HG02642 (cell line): Measurements from ENCODE around the gene TFCP2.
"Not testable (repeated sequence)": the region's sequence is repeated elsewhere in the genome, so short reads cannot be mapped to it uniquely, and the experiment has no call there.

Source experiments
- ATAC-seq: cut with Tn5 transposase; IDR thresholded peaks from one replicate; pipeline ENCODE4 v1.9.1; 2021; ENCODE audit warnings: mild to moderate bottlenecking; ENCODE audit not compliant: unreplicated experiment, poor library complexity

TFCP2 gene, protein sequence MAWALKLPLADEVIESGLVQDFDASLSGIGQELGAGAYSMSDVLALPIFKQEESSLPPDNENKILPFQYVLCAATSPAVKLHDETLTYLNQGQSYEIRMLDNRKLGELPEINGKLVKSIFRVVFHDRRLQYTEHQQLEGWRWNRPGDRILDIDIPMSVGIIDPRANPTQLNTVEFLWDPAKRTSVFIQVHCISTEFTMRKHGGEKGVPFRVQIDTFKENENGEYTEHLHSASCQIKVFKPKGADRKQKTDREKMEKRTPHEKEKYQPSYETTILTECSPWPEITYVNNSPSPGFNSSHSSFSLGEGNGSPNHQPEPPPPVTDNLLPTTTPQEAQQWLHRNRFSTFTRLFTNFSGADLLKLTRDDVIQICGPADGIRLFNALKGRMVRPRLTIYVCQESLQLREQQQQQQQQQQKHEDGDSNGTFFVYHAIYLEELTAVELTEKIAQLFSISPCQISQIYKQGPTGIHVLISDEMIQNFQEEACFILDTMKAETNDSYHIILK

DNA sequence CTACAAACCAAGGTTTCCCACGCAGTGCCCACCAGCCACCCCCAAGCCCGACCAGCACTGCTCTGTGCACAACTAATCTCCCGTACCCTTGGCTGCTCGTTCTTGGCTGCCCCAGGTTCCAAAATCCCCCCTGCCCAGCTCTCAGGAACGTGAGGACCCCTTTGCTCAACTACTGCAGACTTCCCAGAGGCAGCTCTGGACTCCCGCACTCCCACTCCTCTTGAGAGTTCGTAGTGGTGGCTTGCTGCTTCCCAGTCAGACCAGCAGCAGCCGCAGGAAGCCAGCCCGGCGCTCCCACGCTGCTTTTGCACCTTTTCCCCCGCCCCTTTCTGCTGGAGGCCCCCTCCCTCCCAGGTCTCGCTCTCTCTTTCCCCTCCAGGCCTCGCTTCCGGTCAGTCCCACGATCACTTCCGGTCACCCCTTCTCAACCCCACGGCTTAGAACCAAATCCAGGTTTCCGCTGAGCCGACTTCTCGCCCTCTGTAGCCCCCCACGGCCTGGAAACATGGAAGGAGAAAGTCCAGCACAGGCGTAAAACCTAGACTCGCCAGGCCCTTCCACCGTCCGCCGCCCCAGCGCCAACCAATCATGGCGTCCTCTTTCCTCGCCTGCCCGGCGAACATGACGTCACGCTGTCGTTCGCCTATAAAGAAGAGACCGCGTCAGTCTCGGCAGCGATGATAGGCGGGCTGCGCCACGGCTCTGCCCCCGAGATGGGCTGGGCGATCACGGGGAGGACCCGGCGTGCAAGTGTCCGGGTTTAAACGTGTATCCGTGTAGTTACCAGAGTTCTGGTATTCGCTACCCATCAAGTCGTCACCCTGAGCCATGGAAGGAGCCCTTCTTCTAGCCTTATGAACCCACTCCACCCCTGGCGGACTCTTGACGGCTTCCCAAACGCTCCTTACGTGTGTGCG lies at the start of gene TFCP2:
TSS of gene TFCP2 (minus strand) at position 621 of the 917 bp plus-strand sequence. CDS start 713 bp downstream, outside the sequence.
- peak; percentile 94 for ATAC-seq

DNA sequence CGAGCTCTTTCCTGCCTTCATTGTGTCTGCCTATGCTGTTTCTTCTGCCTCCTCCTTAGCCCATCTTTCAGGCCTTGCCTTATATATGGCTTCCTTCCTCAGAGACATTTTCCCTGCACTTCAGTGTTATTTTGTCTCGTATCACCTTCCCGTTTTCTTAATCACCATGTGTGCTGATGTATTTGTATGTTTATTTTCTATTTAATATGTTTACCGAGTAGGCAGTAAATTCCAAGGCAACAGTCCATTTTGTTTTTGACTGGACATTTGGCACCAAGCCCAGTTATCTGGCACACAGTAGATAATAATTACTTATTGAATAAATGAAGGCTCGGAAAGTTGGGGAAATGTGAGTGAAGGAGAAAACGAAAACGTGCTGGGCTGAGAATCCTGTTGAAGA lies 49.5 kb upstream of the TFCP2 start:
- no peak for ATAC-seq

DNA sequence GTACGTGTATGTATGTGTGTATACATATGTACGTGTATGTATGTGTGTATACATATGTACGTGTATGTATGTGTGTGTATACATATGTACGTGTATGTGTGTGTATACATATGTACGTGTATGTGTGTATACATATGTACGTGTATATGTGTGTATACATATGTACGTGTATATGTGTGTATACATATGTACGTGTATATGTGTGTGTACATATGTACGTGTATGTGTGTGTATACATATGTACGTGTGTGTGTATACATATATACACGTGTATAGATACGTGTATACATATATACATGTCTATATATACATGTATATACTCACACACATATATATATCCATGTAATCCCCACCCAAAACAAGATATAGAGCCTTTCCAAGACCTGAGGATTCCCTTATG lies 46.9 kb upstream of the TFCP2 start:
- not testable (repeated sequence) for ATAC-seq

DNA sequence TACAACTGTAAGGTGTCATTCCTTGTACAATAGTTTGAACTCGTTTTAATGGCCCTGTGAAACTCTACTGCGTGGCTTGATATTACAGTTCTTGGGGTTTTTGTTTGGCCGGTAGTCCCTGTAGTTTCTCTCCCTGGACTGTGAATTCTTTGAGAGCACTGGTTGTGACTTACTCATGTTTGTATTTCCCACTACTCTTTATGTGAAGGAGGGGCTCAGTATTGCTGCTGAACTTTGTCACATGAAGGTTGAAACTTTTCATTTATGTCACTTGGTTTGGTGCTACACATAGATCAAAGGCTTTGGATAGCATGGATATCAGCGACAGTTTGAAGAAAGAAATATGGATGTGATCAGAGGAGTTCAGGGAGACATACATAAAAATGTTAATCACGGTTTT lies 46.4 kb upstream of the TFCP2 start:
- no peak for ATAC-seq

DNA sequence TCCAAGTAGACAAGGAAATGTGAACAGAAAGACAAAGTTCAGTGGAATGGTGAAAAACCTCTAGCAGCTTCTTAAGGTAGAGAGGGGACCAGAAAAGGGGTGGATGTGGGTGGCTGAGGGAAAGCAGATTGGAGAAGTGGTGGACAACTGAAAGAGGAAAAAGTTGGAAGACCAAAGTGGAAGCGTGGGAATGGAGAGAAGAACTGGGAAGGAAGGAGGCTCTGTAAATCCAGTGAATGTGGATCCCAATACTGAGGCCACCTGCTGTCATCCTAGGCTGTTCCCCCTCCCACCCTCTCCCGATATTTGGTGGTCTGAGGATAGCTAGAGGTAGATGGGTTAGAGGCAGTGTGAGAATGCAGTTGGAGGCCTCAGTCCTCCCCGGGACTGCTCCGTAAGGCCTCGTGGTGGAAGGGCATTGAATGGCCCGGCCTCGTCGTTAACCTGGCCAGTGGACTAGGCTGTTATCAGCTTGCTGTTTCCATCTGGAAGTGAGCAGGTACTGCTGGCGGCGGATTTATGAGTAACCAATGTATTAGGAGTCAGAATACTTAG lies 45.7 kb upstream of the TFCP2 start:
- ATAC-seq = no peak

DNA sequence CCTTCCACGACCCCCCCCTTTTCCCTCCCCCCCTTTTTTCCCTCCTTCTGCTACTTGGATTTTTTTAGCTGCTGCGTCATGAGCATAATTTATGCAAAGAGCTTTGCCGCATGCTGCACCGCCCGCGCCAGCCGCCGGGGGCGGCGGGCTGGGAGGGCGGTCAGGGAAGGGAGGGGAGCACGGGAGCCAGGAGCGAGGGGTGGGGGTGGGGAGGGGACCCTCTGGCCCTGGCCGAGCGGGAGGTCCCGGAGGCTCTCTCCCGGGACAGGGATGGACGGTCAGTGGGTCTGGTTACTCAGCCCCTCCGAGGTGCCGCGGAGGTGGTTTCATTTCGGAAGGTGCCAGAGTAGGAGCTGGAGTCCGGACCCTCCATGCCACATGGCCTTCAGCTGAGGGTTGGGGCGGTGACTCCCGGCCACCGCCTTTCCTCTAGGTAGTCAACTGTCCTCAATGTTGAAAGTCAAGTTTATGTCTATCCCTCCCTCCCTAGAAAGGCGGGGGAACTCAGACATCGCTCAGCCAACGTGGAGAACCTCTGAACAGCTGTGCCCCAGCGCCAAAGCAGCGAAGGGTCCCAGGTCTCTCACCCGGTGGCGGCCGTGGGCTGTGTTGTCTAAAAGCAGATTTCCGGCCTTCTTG lies 45.2 kb upstream of the TFCP2 start, which contains the start of gene POU6F1:
TSS of gene POU6F1 (minus strand) at position 95 of the 639 bp plus-strand sequence. CDS start 11,226 bp downstream, outside the sequence.
- peak; percentile 80 for ATAC-seq

DNA sequence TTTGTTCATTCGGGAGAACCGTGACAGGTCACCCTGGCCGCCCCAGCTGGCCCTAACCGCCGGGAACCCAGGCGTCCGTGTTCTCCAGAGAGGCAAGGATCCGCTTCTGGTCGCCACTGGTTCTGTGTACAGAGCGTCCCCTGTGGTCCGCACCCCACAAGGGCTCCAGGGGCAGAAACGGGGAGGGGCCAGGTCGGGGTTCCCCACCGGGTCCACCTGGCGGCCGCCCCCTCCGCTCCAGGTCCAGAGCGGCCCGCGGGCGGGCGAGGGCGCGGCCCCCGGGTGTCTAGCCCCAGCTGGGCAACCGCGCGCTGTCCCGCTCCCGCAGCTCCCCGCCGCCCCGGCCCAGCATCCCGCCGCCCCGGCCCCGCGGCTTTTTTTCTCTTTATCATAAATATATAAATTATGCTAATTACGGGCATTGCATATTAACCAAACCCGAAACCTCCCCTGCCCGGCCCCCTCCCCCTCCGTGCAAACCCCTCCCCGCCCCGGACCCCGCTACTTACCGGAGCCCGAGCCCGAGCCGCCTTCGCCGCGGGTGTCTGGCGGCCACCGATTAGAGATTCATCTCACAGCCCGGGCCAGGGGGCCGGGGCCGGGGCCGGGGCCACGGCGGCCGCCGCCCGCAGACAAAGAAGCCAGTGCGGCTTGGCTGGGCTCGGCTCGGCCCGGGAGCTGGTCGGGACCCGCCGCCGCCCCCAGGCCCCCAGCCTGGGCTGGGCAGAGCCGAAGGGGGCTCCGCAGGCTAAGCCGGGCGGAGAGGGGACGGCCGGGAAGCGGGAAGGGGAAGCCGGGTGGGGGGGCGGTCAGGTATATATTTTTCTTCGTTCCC lies 44.4 kb upstream of the TFCP2 start:
- ATAC-seq = peak; percentile 44

DNA sequence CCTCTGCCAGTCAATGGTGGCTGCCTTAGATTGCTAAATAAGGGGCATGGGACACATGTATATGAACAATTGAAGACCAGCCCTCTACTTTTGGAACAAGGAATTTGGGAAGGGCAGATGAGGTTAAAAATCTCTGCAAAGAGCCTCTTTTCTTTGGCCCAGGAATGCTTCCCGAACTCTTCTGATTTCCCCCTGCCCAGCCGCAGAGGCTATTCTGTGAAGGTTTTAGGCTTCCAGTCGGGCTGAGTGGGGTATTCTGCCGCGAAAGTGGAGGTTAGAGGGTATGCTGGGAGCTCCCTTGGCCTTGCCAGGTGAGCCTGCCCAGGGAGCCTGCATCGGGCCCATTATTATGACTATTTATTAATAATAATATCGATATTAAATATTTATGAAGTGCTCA lies 43.7 kb upstream of the TFCP2 start:
- ATAC-seq = no peak

DNA sequence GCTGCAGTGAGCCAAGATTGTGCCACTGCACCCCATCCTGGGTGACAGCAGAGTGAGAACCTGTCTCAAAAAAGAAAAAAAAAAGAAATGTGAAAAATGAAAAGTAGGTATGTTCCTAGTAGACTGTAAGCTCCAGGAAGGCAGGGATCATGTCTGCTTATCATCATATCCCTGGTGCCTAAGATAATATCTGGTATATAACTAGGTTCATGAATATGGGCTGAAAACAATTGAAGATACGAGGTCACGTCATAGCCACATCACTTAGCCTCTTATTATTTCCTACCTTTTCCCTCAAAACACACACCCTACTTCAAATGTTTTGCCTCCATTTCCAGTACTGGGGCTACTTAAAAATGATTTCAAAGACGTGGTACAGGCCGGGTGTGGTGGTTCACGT lies 42.0 kb upstream of the TFCP2 start:
- no peak for ATAC-seq

DNA sequence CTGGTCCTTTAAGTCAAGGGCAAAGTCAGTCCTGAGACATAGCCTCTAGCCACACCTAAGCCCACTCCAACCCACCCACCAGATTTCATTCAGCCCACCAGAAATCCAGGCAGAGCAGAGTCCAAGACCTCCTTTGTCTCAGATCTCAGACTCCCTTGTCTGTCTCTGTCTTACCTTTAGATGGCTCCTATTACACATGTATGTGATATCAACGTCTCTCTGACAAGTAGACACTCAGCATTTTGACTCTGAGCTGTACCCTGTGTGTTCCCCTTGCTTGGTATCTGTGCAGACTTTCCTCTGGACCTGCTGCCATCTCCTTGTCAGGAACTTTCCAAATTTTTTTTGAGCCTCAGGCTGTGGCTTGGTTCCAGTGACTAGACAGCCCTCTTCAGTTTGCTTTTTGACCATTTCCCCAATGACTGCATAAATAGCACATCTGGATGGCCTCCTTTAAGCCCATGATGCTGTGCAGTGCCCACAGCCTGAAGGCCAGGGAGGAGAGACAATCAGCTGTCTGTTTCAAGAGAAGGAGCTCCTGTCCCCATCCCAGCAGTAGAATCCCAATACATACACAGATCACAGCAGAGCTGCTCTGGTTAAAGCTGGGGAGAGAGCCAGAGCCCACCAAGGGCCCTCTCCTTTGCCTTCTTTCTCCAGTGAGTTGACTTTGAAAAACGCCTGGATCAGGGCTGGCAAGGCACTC lies 37.9 kb upstream of the TFCP2 start:
- ATAC-seq = no peak

DNA sequence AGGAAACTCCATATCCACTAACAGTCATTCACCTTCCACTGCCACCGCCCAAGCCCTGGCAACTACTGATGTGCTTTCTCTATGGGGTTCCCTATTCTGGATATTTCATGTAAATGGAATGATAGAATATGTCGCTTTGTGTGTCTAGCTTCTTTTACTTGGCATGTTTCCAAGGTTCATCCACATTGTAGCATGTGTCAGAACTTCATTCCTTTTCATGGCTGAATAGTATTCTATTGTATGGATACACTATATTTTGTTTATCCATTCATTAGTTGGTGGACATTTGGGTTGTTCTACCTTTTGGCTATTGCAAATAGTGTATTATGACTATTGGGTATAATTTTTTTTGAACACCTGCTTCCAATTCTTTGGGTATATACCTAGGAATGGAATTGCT lies 36.3 kb upstream of the TFCP2 start:
- no peak for ATAC-seq

DNA sequence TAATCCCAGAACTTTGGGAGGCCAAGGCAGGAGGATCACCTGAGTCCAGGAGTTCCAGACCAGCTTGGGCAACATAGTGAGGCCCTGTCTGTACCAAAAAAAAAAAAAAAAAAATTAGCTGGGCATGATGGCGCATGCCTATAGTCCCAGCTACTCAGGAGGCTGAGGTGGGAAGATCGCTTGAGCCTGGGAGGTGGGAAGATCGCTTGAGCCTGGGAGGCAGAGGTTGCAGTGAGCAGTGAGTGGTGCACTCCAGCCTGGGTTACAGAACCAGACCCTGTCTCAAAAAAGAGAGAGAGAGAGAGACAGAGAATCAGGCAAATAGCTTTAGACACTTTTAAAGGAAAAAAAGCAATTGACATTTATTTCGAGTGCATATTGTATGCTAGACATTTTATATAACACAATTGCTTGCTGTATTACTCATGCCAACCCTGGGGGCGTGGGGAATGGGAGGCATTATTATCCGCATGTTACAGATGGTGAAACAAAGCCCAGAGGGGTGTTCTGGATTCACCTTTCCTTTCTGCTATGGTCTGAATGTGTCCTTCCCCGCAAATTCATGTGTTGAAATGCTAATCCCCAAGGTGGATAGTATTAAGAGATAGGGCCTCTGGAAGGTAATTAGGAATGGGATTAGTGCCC lies 35.2 kb upstream of the TFCP2 start:
- no peak for ATAC-seq

DNA sequence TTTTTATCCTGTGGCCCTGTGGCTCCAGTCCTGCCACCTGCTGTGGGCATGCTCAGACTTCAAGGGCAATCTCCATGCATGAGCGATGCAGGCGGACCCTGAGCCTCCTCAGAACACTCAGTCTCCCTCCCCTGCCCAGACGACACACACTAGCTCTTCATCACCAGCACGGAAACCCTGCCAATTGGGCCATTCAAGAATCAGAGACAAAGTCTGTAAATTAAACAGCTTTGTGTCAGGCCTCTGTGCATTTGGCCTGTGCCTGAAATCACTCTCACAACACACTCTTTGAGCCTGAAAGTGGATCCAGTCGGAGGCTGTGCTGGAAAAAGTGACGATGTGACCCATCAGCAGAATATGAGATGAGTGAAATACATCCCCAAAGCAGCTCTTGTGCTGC lies 32.4 kb upstream of the TFCP2 start:
- ATAC-seq = no peak

DNA sequence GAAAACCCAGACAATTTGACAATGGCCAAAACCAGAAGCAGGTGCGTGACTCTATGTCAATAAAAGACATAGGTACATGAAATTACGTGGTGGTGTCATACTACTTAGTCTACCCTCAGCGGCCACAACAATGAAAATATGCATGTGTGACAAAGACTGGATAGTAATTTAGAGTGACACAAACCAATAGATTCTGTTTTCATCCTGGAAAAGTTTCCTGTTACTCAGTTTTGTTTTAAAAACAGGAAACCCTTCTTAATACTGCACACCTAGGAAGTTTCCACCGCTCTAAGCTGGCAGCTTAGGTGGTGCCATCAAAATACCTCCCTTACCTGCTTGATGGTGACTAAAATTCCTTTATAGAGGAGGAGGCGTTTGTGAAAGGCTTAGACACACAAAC lies 29.8 kb upstream of the TFCP2 start:
- ATAC-seq = no peak

DNA sequence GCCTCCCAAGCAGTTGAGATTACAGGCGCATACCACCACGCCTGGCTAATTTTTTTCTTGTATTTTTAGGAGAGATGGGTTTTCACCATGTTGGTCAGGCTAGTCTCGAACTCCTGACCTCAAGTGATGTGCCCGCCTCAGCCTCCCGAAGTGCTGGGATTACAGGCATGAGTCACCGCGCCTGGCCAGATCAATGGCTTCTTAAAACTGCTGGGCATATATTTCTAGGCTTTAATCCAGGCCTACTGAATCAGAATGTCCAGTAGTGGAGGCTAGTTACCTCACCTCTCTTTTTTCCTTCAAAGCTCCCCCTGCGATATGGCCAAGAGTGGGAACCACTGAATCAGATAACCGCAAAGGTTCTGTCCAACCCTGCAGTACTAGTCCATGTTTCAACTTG lies 27.9 kb upstream of the TFCP2 start:
- no peak for ATAC-seq

DNA sequence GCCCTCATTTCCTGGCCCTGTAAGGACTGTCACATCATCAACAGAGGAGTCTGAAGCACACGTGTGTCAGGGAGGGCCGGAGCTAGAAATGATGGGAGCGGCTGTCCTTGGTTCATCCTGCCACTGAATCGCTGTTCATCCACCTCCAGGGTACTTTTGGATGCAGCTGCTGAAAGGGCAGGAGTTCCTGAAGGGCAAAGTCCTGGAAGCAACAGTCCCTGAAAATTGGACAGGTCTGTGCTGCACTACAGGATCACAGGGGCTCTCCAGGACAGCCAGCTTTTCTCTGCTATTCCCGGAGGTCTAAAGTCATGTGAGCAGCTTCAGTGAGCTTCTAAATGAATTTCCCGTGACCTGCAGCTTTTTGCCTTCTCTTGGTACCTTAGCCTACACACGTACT lies 27.2 kb upstream of the TFCP2 start:
- no peak for ATAC-seq

DNA sequence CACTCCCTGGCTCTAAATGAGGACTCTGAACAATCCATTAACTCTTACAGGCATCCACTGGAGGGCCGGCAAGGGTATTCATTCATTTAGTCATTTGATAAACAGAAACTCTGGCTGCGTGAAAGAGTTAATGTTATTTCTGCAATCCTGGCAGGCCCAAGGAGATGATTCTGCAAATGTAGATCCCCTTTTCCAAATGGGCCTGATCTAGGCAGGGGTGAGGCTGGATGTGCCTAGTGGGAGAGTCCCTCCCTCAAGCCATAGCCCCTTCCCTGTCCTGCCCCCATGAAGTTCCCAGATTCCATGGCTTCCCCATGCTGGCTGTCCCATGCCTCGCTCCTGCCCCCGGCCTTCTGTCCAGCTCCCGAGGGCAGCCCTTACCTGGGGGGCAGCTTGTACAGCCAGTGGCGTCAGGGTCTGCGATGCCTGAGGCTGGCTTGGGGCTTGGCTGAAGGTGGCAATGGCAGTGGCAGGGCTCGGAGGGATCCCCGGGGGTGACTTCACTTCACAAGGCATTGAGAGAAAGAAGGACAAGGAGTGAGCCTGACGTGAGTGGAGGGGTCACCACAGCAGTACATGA lies 26.5 kb upstream of the TFCP2 start:
- no peak for ATAC-seq
